Stimulated activated CD4-positive, alpha-beta T cell treated with anti-CD3 and anti-CD28 coated beads, Interleukin-4, amount 100 ng/mL, for 24 hours (primary cell): Measurements from ENCODE around the gene TTC1.
"Not testable (repeated sequence)": the region's sequence is repeated elsewhere in the genome, so short reads cannot be mapped to it uniquely, and the experiment has no call there.

ENCODE experiments used
- DNase-seq: peaks from one replicate; pipeline ENCODE4 v3.0.0-alpha.2; 2020

TTC1 gene

DNA sequence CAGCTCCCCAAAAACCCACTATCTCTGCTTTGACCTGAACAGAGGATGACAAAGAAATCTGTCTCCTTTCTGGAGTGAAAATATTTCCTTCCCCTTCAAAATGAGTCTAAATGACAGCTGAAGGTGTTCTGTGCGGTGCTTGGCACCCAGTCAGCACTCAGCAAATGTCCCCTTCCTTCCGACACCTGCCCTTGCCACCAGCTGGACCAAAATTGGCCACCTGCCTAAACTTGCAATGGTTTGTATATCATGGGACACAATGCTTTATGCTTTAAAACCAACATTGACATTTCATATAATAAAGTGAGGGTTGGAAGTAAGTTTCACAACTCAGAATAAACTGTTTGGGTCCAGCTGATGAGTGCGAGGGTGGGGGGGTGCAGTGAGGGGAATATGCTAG, 7.5 kb upstream of the TTC1 start:
- DNase-seq: no peak

GRCh38 chr5:160007514-160007913, 1.4 kb upstream of the TTC1 start:
- no peak for DNase-seq

GRCh38 chr5:160008529-160008876, 436 bp upstream of the TTC1 start:
- not testable (repeated sequence) for DNase-seq

DNA sequence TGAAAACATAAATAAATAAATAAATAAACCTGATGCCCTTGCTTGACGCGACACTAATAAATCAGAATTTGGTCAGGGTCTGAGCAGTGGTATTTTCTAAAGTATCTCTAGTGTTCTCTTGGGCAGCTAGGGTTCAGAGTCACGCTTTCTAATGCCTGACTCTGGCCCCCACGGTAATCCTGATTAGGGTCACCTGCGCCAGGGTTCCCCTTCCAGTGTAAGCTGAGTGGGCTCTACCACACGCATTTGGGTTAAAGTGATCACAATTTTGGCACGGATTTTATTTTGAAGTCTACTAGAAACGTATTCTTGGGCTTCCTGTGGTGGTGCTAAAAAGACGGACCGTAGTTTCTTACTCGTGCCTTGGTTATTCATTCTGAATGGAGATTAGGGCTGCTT, 651 bp downstream of the TTC1 start:
- DNase-seq: no peak

DNA sequence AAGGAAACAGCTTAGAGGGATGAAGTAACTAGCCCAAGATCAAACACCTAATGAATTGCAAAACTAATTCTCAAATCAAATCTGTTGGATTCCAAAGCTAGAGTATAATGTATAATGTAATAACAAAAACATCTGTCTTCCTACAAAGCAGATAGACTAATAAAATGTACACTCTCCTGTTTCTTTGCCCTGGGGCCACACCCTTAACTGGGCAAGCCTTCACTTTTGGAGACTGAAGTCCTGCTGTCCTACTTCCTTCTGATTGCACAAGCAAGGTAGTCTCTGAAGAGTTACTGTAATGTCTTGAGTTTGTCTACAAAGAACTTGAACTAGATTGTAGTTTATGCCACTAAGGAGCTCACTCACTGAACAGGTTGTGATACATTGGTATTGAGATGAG, 2.5 kb downstream of the TTC1 start:
- DNase-seq: no peak

- not testable (repeated sequence) for DNase-seq
Observed at GRCh38 chr5:160014197-160014596, 5.3 kb downstream of the TTC1 start.

- DNase-seq: no peak
Observed at GRCh38 chr5:160018945-160019625, 10.1 kb downstream of the TTC1 start.

GRCh38 chr5:160020266-160020770, 11.4 kb downstream of the TTC1 start:
- no peak for DNase-seq

DNA sequence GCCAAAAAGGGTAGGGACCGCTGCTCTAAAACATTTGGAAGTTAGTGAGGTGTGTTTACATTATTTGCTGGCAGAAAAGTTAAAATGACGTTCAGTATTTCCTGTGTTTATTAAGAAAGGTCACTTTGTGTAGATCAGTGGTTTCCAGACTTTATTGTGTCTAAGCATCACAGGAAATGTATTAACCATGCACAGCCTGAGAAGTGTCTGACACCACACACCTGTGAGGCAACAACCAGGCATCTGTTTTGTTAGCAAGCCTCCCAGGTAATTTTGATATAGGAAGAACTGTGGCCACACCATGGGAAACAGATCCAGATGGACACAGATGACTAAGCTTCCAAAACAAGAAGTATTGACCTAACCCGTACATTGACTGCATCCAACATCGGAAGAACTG, 12.0 kb downstream of the TTC1 start:
- no peak for DNase-seq

DNA sequence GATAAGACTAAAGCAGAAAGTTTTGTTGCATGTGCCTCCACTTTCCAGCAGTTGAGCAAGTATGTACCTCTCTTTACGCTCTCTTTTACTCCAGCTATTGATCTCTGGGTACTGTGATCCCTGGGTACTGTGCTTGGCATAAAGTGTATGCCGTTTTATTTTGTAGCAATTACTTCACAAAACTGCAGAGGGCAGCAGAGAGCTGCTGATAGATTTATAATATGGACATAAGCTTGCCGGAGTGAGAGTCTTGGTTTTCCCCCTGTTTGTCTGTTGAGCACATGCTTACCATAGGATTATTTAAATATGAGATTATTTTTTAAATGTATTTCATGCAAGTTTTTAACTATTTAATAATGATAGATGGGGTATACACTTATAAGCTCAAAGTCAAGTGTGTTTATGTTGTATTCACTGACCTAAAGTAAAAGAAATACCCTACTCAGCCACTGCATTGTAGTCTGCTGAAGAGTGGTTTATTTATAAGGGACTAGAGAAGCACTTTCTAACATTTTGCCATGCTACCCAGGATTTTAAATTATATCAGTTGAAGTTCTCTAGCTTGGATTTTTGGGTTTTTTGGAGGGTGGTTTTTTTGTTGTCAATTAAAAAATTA, 13.0 kb downstream of the TTC1 start:
- peak; percentile 64 for DNase-seq

GRCh38 chr5:160023007-160023907, 14.3 kb downstream of the TTC1 start:
- no peak for DNase-seq

DNA sequence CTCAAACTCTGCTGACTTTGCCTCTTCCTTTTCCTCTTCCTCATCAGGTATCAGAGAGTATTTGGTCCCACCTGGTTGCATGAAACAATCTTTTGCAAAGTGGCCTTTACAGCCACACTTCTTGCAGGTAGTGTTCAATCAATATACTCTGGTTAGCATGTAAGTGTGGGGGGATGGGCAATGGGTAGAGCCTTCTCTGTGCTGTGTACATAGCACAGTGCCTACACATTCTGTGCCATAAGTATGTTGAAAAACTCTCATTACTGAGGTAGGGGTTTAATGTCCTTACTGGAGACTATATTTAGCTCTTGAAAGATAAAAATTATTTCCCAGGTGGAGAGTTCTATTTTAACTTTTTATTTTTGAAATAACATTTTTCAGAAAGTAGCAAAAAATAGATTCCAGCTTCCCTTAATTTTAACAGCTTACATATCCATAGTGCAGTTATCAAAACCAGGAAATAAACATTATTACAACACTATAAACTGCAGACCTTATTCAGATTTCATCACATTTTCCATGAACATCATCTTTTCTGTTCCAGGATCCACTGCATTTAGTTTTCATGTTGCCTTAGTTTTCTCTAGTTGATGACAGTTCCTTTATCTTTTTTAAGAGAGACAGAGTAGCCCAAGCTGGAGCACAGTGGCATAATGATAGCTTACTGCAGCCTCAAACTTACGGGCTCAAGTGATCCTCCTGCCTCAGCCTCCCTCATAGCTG, 15.1 kb downstream of the TTC1 start:
- no peak for DNase-seq

GRCh38 chr5:160029004-160029403, 20.1 kb downstream of the TTC1 start:
- DNase-seq: no peak

DNA sequence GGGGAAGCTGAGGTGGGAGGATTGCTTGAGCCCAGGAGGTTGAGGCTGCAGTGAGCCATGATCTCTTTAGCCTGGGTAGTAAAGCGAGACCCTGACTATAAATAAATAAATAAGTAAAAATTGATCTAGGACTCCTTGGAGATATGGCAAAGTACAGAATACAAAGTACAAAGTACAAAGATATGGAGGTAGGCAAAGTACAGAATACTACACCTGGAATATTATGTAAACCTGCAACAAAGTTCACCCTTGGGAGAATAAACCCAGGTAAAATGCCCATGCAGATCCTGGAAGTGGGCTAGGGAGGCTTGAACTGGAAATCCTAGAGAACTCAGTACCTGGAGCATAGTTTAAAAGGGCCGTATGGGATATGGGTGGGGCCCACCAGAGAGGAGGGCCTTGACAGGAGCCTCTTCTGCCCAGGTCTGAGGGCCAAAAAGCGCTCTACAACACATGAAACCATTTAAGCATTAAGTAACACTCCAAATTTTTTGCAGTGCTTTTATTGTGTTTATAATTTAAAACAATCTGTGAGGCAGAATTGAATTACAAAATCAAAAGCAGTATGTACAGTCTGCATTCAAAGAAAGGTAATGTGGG, 20.7 kb downstream of the TTC1 start:
- no peak for DNase-seq

- no peak for DNase-seq
Observed at GRCh38 chr5:160030631-160031377, 21.9 kb downstream of the TTC1 start.

DNA sequence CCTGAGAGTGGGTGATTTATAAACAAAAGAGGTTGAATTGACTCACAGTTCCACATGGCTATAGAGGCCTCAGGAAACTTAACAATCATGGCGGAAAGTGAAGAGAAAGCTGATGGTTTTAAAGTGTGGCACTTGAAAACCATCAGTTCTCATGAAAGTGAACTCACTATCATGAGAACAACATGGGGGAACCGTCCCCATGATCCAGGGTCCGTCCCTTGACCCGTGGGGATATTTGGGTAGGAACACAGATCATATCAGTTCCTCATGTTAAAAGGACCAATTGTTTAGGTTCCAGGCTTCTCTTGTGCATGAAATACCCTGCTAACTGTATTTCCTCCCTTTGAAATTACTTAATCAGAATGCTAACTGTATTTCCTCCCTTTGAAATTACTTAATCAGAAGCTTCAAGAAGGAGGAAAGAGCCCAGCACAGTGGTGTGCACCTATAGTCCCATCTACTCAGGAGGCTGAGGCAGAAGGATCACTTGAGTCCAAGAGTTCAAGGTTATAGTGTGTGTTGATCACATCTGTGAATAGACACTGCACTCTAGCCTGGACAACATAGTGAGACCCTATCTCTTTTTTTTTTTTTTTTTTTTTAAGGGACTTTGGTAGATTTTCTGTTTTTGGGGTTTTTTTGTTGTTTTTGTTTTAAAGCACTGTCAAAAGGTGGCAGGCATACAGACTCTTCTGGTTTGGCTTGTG, 24.8 kb downstream of the TTC1 start:
- DNase-seq: no peak

- DNase-seq: no peak
Observed at GRCh38 chr5:160036243-160036642, 27.3 kb downstream of the TTC1 start.

DNA sequence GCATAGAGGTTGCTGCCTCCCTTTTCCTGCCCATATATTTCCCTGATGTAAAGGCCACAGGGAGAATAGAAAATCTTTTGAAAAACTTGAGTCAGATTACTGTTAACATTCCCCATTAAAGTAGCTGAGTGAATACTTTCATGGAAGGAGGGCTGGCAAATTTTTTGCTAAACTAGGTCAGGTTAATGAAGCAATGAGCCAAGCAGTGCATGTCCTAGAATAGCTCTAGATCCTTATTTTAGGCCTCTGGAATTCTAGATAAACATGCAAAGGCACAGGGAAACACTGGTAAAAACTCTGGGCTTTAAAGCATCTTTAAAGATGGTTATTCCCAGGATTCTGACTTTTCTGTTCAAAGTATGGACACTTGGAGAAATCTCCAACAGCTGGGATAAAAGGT, 27.9 kb downstream of the TTC1 start:
- no peak for DNase-seq

DNA sequence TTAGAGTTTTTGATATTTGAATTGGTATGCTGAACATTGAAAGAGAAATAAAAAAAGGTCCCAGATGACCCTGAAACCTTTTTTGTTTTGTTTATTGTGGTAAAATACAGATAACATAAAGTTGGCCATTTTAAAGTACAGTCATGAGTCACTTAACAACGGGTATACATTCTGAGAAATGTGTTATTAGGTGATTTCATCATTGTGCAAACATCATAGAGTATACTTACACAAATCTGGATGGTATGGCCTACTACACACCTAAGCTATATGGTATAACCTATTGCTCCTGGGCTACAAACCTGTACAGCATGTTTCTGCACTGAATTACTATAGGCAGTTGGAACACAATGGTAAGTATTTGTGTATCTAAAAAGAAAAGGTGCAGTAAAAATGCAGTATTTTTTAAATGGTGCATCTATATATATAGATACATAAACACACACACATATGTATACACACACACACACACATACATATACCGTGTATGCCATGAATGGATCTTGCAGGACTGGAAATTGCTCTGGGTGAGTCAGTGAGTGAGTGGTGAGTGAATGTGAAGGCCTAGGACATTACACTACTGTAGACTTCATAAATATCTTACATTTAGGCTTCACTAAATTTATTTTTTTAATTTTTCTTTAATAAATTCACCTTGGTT, 31.0 kb downstream of the TTC1 start:
- DNase-seq: no peak

GRCh38 chr5:160040471-160040835, 31.5 kb downstream of the TTC1 start:
- DNase-seq: no peak

DNA sequence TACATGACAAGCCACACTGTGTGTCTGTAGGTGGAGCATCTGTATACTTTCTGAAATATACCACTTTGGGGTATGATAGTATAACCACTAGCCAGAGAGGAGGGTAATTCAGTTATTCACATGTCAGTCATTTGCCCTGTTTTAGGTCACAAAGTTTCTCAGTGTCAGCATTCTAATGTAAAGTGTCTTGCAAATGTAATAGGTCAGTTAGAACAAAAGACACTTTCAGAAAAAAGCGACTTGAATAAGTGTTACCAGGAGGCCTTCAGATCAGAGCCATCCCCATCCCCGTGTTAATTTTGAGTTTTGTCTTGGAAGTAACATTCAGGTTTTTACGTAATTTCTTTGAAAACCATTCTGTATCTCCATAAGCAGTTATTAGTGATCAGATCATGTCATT, 33.7 kb downstream of the TTC1 start:
- DNase-seq: no peak
